ENCODE results near the gene HSFX4. TPM values are rescaled to one million over a fixed set of nuclear protein-coding genes. Genes with fewer than 3 reads are reported as not detected.
"Not testable (repeated sequence)": the region's sequence is repeated elsewhere in the genome, so short reads cannot be mapped to it uniquely, and the experiment has no call there.

The HSFX4 gene
- total RNA-seq, 1 experiment from 2014 or later = not detected

DNA sequence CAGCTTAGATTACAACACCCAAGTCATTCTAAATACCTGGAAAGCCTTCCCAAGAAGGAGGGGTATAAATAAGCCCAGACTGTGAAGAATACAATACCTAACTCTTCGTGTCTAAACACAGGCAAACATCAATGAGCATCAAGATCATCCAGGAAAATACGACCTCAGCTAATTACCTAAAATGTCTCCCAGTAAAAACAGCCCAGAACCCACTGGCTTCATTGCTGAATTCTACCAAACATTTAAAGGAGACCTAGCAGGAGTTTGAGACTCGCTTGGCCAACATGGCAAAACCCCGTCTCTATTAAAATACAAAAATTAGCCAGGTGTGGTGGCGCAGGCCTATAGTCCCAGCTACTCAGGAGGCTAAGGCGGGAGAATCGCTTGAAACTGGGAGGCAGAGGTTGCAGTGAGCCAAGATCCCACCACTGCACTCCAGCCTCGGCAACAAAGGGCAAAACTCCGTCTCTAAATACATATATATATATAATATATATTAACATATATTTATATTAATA is 19.1 kb upstream of the HSFX4 start:
- H3K36me3 Mint-ChIP-seq = no peaks in the 10 kb centered on the region
- ATAC-seq = no peak
- H3K4me3 Mint-ChIP-seq = no peak overlapping the region
- peaks cover 4% of the 10 kb centered on the region; the same call in 1 of the 2 replicates for H3K4me1 Mint-ChIP-seq
- no peaks in the 10 kb centered on the region; the same call in 1 of the 2 replicates for H3K27me3 Mint-ChIP-seq (ENCODE audit: low read depth)
- CTCF ChIA-PET = interaction anchor here (0.8 kb wide), 2 partner anchors 28 to 29 kb away, joined by 3 read pairs; partner anchors contain the start of gene EOLA2
- no peak for TF ChIP-seq RELA (CRISPR knock-in tag; IDR thresholded peaks at IDR 0.05; ENCODE audit: borderline replicate concordance)
- peak; percentile 71; the same call in 1 of the 2 replicates for TF ChIP-seq HMGA2 (CRISPR knock-in tag; IDR thresholded peaks at IDR 0.05)
- DNase-seq (ENCODE audit: low spot score) = no peak
- peaks cover 20% of the 10 kb centered on the region for H3K9me3 Mint-ChIP-seq
- H3K27ac Mint-ChIP-seq = no peak overlapping the region
- POLR2A ChIA-PET = no interaction called here

- Mint-ChIP-seq H3K27ac (no peak overlapping the region), H3K4me3 (no peak overlapping the region), H3K4me1 (no peaks in the 10 kb centered on the region), H3K27me3 (ENCODE audit: low read depth) (no peaks in the 10 kb centered on the region; the same call in 1 of the 2 replicates), H3K36me3 (no peaks in the 10 kb centered on the region), H3K9me3 (peaks cover 20% of the 10 kb centered on the region)
- TF ChIP-seq ZMAT4 (CRISPR knock-in tag; IDR thresholded peaks at IDR 0.05) (no peak), HMGA2 (CRISPR knock-in tag; IDR thresholded peaks at IDR 0.05) (no peak), NR2C2 (CRISPR knock-in tag; IDR thresholded peaks at IDR 0.05) (no peak), GRHL2 (CRISPR knock-in tag; IDR thresholded peaks at IDR 0.05; ENCODE audit: insufficient replicate concordance, severe bottlenecking) (no peak), TCF7 (CRISPR knock-in tag; IDR thresholded peaks at IDR 0.05; ENCODE audit: low read depth) (no peak), NFE2L1 (CRISPR knock-in tag; IDR thresholded peaks at IDR 0.05) (no peak), ESRRA (CRISPR knock-in tag; IDR thresholded peaks at IDR 0.05; ENCODE audit: borderline replicate concordance) (no peak), MXD4 (CRISPR knock-in tag; IDR thresholded peaks at IDR 0.05; ENCODE audit: borderline replicate concordance) (no peak), ZNF671 (CRISPR knock-in tag; IDR thresholded peaks at IDR 0.05) (no peak), ZNF317 (CRISPR knock-in tag; IDR thresholded peaks at IDR 0.05; ENCODE audit: borderline replicate concordance, low read depth) (no peak)
- TF ChIP-seq, protein P1, sequence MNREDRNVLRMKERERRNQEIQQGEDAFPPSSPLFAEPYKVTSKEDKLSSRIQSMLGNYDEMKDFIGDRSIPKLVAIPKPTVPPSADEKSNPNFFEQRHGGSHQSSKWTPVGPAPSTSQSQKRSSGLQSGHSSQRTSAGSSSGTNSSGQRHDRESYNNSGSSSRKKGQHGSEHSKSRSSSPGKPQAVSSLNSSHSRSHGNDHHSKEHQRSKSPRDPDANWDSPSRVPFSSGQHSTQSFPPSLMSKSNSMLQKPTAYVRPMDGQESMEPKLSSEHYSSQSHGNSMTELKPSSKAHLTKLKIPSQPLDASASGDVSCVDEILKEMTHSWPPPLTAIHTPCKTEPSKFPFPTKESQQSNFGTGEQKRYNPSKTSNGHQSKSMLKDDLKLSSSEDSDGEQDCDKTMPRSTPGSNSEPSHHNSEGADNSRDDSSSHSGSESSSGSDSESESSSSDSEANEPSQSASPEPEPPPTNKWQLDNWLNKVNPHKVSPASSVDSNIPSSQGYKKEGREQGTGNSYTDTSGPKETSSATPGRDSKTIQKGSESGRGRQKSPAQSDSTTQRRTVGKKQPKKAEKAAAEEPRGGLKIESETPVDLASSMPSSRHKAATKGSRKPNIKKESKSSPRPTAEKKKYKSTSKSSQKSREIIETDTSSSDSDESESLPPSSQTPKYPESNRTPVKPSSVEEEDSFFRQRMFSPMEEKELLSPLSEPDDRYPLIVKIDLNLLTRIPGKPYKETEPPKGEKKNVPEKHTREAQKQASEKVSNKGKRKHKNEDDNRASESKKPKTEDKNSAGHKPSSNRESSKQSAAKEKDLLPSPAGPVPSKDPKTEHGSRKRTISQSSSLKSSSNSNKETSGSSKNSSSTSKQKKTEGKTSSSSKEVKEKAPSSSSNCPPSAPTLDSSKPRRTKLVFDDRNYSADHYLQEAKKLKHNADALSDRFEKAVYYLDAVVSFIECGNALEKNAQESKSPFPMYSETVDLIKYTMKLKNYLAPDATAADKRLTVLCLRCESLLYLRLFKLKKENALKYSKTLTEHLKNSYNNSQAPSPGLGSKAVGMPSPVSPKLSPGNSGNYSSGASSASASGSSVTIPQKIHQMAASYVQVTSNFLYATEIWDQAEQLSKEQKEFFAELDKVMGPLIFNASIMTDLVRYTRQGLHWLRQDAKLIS (CRISPR knock-in tag; IDR thresholded peaks at IDR 0.05; ENCODE audit: borderline replicate concordance) = no peak
- TF ChIP-seq, protein P2, sequence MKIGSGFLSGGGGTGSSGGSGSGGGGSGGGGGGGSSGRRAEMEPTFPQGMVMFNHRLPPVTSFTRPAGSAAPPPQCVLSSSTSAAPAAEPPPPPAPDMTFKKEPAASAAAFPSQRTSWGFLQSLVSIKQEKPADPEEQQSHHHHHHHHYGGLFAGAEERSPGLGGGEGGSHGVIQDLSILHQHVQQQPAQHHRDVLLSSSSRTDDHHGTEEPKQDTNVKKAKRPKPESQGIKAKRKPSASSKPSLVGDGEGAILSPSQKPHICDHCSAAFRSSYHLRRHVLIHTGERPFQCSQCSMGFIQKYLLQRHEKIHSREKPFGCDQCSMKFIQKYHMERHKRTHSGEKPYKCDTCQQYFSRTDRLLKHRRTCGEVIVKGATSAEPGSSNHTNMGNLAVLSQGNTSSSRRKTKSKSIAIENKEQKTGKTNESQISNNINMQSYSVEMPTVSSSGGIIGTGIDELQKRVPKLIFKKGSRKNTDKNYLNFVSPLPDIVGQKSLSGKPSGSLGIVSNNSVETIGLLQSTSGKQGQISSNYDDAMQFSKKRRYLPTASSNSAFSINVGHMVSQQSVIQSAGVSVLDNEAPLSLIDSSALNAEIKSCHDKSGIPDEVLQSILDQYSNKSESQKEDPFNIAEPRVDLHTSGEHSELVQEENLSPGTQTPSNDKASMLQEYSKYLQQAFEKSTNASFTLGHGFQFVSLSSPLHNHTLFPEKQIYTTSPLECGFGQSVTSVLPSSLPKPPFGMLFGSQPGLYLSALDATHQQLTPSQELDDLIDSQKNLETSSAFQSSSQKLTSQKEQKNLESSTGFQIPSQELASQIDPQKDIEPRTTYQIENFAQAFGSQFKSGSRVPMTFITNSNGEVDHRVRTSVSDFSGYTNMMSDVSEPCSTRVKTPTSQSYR (CRISPR knock-in tag; IDR thresholded peaks at IDR 0.05) = no peak
- TF ChIP-seq, protein P3, sequence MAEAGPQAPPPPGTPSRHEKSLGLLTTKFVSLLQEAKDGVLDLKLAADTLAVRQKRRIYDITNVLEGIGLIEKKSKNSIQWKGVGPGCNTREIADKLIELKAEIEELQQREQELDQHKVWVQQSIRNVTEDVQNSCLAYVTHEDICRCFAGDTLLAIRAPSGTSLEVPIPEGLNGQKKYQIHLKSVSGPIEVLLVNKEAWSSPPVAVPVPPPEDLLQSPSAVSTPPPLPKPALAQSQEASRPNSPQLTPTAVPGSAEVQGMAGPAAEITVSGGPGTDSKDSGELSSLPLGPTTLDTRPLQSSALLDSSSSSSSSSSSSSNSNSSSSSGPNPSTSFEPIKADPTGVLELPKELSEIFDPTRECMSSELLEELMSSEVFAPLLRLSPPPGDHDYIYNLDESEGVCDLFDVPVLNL (CRISPR knock-in tag; IDR thresholded peaks at IDR 0.05; ENCODE audit: borderline replicate concordance, low read depth) = no peak
- TF ChIP-seq, protein P4, sequence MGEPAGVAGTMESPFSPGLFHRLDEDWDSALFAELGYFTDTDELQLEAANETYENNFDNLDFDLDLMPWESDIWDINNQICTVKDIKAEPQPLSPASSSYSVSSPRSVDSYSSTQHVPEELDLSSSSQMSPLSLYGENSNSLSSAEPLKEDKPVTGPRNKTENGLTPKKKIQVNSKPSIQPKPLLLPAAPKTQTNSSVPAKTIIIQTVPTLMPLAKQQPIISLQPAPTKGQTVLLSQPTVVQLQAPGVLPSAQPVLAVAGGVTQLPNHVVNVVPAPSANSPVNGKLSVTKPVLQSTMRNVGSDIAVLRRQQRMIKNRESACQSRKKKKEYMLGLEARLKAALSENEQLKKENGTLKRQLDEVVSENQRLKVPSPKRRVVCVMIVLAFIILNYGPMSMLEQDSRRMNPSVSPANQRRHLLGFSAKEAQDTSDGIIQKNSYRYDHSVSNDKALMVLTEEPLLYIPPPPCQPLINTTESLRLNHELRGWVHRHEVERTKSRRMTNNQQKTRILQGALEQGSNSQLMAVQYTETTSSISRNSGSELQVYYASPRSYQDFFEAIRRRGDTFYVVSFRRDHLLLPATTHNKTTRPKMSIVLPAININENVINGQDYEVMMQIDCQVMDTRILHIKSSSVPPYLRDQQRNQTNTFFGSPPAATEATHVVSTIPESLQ (CRISPR knock-in tag; IDR thresholded peaks at IDR 0.05) = no peak
- CTCF ChIA-PET = no interaction called here
- POLR2A ChIA-PET = no interaction called here
- ATAC-seq = no peak
- no peak for DNase-seq (ENCODE audit: low spot score)
Measured at GRCh38 chrX:149916745-149917392, 12.5 kb upstream of the HSFX4 start.

- ATAC-seq; DNase-seq (ENCODE audit: low spot score); POLR2A ChIA-PET; H3K36me3 Mint-ChIP-seq; H3K9me3 Mint-ChIP-seq; H3K4me3 Mint-ChIP-seq; CTCF ChIA-PET; H3K4me1 Mint-ChIP-seq; H3K27me3 Mint-ChIP-seq (ENCODE audit: low read depth); H3K27ac Mint-ChIP-seq: not testable (repeated sequence)
Measured at GRCh38 chrX:149923836-149924235, 5.5 kb upstream of the HSFX4 start.

DNA sequence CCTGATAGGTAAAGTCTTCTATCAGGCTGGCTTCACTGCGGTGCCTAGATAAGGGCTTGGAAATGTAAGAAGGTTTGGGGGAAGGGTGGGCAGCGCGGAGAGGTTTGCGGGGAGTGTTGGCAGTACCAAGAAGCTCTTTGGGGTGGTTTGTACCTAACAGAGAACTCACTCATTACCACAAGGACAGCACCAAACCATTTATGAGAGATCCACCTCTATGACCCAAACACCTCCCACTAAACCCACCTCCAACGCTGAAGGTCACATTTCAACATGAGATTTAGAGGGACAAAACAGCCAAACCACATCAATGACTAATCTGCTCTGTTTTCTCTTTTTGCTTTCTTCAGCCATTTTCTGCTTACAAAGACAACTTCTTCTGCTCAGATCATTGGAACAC is 4.9 kb upstream of the HSFX4 start:
- POLR2A ChIA-PET; DNase-seq (ENCODE audit: low spot score); H3K9me3 Mint-ChIP-seq; ATAC-seq; H3K36me3 Mint-ChIP-seq; H3K4me1 Mint-ChIP-seq; H3K27ac Mint-ChIP-seq; CTCF ChIA-PET; H3K27me3 Mint-ChIP-seq (ENCODE audit: low read depth); H3K4me3 Mint-ChIP-seq: not testable (repeated sequence)
